ENCODE data around the gene RAB18.
"Not testable (repeated sequence)": the region's sequence is repeated elsewhere in the genome, so short reads cannot be mapped to it uniquely, and the experiment has no call there.

The RAB18 gene

GRCh38 chr10:27504007-27504807, at the start of gene RAB18:
TSS of gene RAB18 (plus strand) at chr10:27504304. CDS start at chr10:27504370, 66 bp downstream.
- peak; percentile 99 for DNase-seq

DNA sequence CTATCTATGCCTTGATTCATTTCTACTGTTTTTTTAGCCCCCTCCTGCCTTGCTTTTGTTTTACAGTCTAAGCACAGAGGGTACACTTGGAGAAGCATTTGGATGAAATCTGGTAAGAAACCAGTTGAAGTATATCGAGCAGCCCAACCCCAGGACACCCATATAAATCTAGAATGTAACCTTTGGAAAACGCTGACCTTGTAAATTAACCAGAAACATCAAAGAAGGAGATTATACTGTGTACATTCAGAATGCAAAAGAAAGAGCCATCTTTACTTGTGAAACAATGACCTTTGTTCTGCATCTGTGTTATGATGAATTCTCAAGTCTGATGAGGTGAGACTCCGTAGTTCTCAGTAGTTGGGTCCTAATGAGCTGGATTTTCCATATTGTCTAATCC, 49.3 kb upstream of the RAB18 start:
- DNase-seq: no peak

- no peak for DNase-seq
These were observed 46.7 kb upstream of the RAB18 start for GRCh38 chr10:27457261-27457945.

GRCh38 chr10:27457966-27458365, 46.1 kb upstream of the RAB18 start:
- DNase-seq: no peak

GRCh38 chr10:27461312-27461711, 42.8 kb upstream of the RAB18 start:
- DNase-seq: no peak

DNA sequence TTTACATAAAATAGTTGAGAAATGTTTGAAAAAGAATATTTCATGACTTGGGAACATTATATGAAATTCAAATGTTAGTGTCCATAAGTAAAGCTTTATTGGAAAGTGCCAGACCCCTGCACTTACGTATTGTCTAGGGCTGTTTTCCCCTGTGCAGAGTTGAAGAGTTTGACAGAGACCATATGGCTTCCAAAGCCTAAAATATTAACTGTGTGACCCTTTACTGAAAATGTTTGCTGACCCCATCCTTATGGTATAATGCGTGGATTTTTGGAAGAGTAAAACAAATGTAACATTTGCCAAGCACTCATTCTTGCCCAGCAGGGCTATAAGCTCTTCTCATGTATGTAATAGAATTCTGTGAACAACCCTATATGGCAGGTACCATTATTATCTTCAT, 40.1 kb upstream of the RAB18 start:
- no peak for DNase-seq

DNA sequence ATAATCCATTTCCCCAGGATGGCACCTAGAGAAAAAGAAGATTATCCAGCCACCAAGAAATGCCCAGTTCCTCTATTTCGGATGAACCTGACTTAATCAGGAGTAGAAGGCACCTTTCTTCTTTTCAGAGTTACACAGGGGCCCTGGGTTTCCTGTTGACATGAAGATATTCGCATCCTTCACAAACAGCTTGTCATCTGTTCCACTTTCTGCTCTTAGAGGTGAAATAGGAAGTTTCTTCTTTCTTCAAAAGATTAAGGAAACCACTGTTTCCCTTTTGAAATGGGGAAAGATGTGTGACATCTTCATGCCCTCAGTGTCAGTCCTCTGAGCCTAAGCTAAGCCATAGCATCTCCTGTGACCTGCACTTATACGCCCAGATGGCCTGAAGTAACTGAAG, 39.1 kb upstream of the RAB18 start:
- DNase-seq: no peak

DNA sequence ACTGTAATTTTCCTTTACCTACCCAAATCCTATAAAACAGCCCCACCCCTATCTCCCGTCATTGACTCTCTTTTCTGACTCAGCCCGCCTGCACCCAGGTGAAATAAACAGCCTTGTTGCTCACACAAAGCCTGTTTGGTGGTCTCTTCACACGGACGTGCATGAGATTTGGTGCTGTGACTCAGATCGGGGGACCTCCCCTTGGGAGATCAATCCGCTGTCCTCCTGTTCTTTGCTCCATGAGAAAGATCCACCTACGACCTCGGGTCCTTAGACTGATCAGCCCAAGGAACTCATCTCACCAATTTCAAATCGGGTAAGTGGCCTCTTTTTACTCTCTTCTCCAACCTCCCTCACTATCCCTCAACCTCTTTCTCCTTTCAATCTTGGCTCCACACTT, 38.5 kb upstream of the RAB18 start:
- not testable (repeated sequence) for DNase-seq

DNA sequence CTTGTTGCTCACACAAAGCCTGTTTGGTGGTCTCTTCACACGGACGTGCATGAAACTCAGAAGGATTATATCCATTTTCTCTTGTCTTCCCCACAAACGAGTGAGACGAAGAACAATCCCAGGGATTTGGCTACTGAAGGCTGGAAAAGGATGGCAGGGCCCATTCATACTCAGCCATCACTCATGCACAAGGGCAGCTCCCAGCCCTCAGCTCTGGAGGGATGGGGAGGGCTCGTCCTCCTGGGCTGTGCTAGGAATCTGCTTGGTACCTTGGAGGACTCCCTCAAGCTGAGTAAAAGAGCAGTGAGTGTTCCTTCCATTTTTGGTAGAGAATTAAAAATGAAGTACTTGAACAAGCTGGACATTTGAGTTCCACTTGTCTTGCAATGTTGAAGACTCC, 33.2 kb upstream of the RAB18 start:
- no peak for DNase-seq

DNA sequence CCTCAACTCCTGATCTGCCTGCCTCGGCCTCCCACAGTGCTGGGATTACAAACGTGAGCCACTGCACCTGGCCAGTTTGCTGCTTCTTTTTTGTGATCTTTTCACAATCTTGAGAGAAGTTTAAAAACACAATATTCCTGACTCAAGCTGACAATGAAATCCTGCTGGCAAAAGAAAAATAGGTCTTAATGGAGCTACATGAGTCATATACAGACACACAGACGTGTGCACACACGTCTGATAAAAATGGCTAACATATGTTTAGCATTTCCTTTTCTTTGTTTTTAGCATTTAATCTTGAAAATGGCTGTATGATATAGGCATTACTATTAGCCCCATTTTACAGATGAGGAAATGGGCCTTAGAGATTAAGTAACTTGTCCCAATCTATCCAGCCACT, 29.4 kb upstream of the RAB18 start:
- no peak for DNase-seq

GRCh38 chr10:27479016-27479415, 25.1 kb upstream of the RAB18 start:
- DNase-seq: no peak

- no peak for DNase-seq
These were observed 22.6 kb upstream of the RAB18 start for GRCh38 chr10:27481486-27481885.

DNA sequence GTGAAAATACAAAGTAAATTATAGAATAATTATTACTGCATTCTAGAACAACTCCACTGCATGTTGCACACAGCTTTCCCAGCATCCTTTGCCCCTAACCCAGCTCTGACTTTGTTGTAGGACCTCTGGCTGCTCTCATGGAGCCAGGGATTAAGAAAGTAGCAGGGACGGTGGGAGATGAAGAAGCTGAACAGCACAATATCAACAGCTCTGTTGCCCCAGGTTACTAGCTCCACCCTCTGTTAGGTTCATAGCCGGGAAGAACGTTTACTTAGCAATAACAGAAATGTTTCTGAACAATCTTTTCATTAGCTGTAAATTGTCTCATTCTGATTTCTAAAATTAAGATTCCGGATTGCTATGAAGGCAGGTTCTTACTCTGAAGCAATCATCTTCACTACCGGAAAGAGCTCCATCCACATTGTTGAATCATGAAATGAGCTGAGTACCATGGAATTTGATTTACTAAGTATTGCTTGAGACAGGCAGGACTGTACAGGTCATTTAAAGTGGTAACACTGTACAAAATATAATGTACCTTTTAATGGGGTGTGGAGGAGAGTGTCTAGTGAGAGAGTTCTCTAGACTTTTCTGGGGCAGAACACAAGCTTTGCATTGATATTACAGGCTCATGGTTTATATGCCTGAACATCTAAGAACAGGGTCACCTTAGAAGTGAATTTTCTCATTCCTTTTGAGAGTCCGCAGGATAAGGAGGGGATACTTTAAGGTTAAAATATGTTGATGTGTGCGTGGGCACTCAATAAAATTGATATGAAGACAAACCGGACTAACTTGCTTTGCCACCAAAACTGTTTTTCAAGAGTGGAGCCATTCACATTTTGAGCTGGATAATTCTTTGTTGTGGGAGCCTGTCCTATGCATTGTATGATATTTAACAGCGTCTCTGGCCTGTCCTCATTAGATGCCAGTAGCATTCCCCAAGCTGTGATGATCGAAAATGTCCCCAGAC, 20.8 kb upstream of the RAB18 start:
- DNase-seq: no peak

GRCh38 chr10:27485368-27485767, 18.7 kb upstream of the RAB18 start:
- DNase-seq: no peak

DNA sequence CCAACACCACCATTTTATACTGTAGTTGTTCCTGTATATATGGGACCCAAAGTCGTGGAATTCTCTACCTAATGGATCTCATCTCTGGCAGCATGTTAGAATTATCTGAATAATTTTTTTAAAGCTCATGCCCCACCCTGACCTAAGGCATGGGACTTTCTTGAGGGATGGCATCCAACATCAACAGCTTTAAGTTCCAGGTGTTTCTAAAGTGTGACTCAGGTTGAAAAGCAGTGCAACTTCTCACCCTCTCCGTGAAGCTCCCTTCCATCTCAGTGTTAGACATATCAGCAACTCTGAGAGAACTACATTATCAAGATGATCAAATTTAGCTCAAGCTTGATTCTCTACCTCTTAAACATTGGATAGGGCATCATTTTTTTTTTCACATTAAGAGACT, 18.1 kb upstream of the RAB18 start:
- no peak for DNase-seq

- no peak for DNase-seq
These were observed 13.3 kb upstream of the RAB18 start for GRCh38 chr10:27490807-27491206.

GRCh38 chr10:27494116-27494805, 9.8 kb upstream of the RAB18 start:
- DNase-seq: no peak

DNA sequence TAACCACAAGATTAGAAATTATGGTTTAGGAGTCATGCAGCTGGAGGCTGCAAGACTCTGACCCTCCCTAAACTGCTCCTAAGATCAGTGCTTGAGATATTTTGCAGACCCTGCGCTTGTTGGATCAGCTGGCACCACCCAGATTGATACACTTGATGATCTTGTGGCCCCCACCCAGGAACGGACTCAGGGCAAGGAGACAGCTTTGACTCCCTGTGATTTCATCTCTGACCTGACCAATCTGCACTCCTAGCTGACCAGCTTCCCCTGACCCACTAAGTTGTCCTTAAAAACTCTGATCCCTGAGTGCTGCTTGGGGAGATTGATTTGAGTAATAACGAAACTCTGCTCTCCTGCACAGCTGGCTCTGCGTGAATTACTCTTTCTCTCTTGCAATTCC, 8.0 kb upstream of the RAB18 start:
- DNase-seq: no peak

GRCh38 chr10:27500096-27500495, 4.0 kb upstream of the RAB18 start:
- no peak for DNase-seq

GRCh38 chr10:27500886-27501285, 3.2 kb upstream of the RAB18 start:
- no peak for DNase-seq

DNA sequence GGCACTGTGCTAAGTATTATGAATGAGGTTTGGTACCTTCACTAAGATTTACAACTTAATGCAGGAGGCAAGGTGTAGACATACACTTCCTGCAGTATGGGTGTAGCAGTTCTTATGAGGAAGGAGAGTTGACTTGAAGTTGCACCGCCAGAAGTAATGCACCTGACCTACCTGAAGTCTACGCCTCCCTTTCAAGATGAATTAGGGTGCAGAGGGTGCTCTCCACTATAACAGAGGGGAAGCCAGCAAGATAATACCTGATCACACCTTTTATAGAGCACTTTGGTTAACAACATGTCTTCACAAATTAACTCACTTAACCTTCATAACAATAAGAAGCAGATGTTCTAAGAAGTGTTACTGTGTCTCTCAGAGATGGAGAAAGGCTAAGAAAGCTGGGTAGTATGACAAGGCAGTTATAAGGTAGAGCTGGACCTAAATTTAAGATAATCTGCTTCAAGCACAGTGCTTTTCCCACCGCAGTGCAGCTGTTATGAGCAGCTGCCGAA, 552 bp upstream of the RAB18 start:
- no peak for DNase-seq

DNA sequence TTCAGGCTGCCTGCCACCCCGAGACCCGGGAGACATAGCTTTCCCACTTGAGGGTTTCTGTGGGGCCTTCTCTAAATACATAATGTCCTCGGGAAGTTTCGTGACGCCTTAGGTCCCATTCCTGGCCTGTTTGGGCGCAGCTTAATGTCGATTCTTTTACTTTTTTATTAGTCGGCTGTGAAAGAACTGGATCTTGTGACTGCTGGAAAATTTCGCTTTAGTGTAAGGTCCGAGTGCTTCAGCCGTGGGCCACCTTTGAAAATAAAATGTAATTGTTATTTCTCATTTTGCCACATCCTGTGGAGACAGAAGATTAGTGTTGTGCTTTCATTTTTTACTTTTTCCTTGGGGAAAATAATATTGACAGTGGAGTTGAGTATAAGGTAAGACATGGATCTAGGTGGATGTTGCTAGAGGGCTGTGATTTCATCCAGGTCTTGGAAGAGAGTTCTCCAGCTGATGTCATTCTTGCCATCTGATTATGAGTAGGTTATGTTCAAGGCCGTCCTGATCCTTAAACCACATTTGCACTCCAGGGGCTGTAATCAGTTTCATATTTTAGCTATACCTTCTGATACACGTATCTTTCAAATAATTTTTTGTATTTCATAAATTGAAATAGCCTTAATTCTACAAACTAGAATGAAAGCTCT, 830 bp downstream of the RAB18 start:
- DNase-seq: no peak
